Mononuclear cell (primary cell): Measurements from ENCODE around the gene NSUN4. TPM values are rescaled to one million over a fixed set of nuclear protein-coding genes. Genes with fewer than 3 reads are reported as not detected.
"Not testable (repeated sequence)": the region's sequence is repeated elsewhere in the genome, so short reads cannot be mapped to it uniquely, and the experiment has no call there.

Experiments
- H3K27me3 ChIP-seq: 2 replicates; pipeline ENCODE4 v1.6.0; 2011; ENCODE audit warnings: low read length, control low read depth; ENCODE audit not compliant: insufficient read depth
- H3K4me1 ChIP-seq: 2 replicates; pipeline ENCODE4 v1.5.1; 2011; ENCODE audit warnings: mild to moderate bottlenecking, low read length, control low read depth; ENCODE audit not compliant: insufficient read depth
- H3K4me3 ChIP-seq: 2 replicates; pipeline ENCODE4 v1.5.1; 2011; ENCODE audit warnings: mild to moderate bottlenecking, low read length, moderate library complexity
- H3K9me3 ChIP-seq: 2 replicates; pipeline ENCODE4 v1.5.1; 2011; ENCODE audit warnings: low read depth, mild to moderate bottlenecking, control low read depth, low read length
- total RNA-seq: library from RNA; depleted of rRNA; stranded (reverse); fragments of >200 nt; gene quantifications from one replicate; pipeline ENCODE4 v1.2.3, GENCODE V29; 2012

Gene NSUN4
- total RNA-seq, 1 donor: 10.8 TPM

DNA sequence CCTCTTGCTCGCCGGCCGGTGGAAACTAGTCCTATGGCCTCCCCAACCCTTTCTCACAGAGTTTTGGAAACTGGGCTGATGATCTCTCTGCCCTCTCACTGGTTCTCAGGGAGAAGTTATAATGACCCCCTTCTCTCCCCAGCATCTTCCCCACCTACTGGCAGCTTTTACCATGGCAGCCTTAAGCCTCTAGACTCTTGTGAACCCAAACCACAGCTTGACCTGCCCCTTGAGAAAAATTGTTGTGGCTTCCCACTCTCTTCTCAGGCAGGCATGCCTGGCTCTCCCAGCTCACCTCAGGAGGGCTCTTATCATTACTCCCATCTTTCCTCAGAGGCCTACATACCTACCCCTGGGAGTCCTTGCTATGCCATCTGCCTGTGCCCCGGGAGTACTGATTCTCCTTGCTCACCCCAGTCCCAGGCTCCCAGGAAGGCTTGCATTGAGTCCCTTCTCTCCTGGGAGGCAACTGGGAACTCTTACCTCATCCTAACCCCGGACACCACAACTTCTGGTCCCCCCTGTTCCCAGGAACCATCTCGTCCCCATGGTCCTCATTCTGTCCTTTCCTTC is 1.6 kb downstream of the NSUN4 start:
- Histone ChIP-seq H3K27me3 (no peaks in the 10 kb centered on the region), H3K9me3 (no peaks in the 10 kb centered on the region), H3K4me3 (no peak overlapping the region), H3K4me1 (peaks cover 15% of the 10 kb centered on the region)

DNA sequence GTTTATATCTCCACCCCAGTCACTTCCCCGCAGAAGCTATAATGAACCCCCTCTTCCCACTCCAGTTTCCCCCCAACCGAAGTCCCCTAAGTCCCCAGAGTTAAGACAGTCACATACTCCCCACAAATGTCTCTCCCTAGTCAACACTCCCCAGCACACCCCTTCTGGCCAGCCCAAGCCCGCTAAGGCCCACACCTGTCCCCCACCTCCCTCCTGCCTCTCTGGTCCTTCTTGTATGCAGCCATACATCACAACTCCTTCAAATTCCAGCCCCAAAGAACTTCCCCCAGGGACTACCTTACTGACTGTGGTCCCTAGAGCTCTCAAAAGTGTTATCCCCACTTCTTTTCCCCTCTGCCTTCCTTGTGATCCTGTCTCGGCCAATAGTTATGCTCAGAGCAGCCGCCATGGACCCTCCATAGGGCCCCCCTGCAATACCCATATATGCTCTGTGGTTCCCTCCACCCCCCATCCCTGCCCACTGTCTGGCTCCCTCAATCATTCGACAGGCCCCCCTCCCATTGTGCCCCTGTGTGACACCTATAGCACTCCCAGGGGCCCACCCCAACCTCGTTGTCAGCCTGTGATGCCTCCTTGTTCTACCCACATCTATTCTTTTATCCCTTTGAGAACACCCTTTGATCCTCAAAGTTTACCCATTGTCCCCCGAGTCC is 2.2 kb downstream of the NSUN4 start:
- no peak overlapping the region for H3K4me3 ChIP-seq
- no peaks in the 10 kb centered on the region for H3K9me3 ChIP-seq
- H3K4me1 ChIP-seq: peaks cover 17% of the 10 kb centered on the region
- no peaks in the 10 kb centered on the region for H3K27me3 ChIP-seq

- Histone ChIP-seq H3K9me3 (no peaks in the 10 kb centered on the region), H3K4me3 (no peak overlapping the region), H3K27me3 (no peaks in the 10 kb centered on the region), H3K4me1 (peaks cover 22% of the 10 kb centered on the region)
Observed at GRCh38 chr1:46343351-46343695, 2.7 kb downstream of the NSUN4 start.

GRCh38 chr1:46343705-46344104 is 3.1 kb downstream of the NSUN4 start:
- Histone ChIP-seq H3K27me3 (no peaks in the 10 kb centered on the region), H3K4me3 (no peak overlapping the region), H3K4me1 (peaks cover 23% of the 10 kb centered on the region)

GRCh38 chr1:46344481-46344880 is 3.9 kb downstream of the NSUN4 start:
- Histone ChIP-seq H3K4me3 (no peak overlapping the region), H3K27me3 (no peaks in the 10 kb centered on the region), H3K4me1 (peaks cover 24% of the 10 kb centered on the region), H3K9me3 (no peaks in the 10 kb centered on the region)

More at GRCh38 chr1:46343705-46344104, 3.1 kb downstream of the NSUN4 start:
- H3K9me3 ChIP-seq: no peaks in the 10 kb centered on the region

- no peak overlapping the region for H3K4me3 ChIP-seq
- no peaks in the 10 kb centered on the region for H3K27me3 ChIP-seq
- H3K4me1 ChIP-seq: peaks cover 26% of the 10 kb centered on the region
- H3K9me3 ChIP-seq: no peaks in the 10 kb centered on the region
Observed at GRCh38 chr1:46345281-46345680, 4.7 kb downstream of the NSUN4 start.

DNA sequence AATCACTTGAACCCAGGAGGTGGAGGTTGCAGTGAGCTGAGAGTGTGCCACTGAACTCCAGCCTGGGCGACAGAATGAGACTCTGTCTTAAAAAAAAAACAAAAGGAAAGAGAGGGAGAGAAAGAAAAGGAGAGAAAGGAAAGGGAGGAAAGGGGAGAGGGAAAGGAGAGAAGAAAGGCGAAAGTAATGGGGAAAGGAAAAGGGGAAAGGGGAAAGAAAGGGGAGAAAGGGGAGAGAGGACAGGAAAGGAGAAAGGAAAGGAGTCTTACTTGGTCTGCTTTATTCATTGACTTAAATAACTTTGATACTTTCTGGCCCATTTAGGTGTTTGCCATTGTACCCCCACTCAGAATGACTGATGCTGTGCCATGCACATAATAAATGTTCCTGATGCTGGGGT is 11.8 kb downstream of the NSUN4 start:
- peaks cover 22% of the 10 kb centered on the region for H3K4me1 ChIP-seq
- H3K27me3 ChIP-seq: no peaks in the 10 kb centered on the region
- H3K4me3 ChIP-seq: no peak overlapping the region
- no peaks in the 10 kb centered on the region for H3K9me3 ChIP-seq

GRCh38 chr1:46355920-46356319 is 15.3 kb downstream of the NSUN4 start:
- H3K9me3 ChIP-seq, H3K4me3 ChIP-seq, H3K4me1 ChIP-seq, H3K27me3 ChIP-seq: not testable (repeated sequence)

- Histone ChIP-seq H3K4me3 (no peak overlapping the region), H3K4me1 (peaks cover 3% of the 10 kb centered on the region), H3K9me3 (no peaks in the 10 kb centered on the region), H3K27me3 (no peaks in the 10 kb centered on the region)
Observed at GRCh38 chr1:46362158-46362557, 21.6 kb downstream of the NSUN4 start.

DNA sequence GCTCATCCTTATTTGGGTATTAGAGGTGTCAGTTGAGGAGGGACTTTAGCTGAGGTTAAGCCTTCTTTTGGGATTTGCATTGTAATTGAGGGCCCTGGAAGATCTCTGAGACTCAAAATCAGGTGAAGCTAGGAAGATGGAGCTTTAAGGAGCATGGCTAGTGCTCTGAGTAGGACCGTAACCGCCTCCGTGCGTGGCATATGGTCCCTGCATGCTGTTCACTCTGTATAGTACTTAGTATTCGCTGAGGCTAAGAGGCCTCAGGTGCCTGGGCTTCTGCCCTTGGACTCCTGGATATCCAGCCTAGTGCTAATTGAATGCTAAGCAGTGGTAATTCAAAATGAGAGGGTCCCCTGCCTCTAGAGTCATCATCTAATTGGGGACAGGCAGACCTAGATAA is 22.5 kb downstream of the NSUN4 start:
- no peak overlapping the region for H3K4me3 ChIP-seq
- no peaks in the 10 kb centered on the region for H3K27me3 ChIP-seq
- no peaks in the 10 kb centered on the region for H3K9me3 ChIP-seq
- no peaks in the 10 kb centered on the region for H3K4me1 ChIP-seq

DNA sequence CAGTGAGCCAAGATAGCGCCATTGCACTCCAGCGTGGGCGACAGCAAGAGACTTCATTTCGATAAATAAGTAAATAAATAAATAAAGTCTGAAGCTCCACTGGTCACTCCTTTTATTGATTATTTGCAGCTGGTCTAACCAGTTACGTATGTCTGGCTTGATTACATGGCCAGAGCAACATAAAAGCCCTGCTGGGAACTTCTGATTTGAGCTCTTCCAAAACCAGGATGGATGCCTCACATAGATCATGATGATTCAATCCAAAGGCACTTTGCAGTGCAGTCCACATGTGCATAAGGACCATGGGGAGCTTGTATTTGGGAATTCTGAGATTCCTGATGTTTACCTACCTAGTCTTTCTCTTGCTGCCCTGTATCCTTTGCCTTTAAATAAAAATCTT is 24.0 kb downstream of the NSUN4 start:
- Histone ChIP-seq H3K4me3 (no peak overlapping the region), H3K4me1 (peaks cover 2% of the 10 kb centered on the region), H3K9me3 (no peaks in the 10 kb centered on the region), H3K27me3 (no peaks in the 10 kb centered on the region)

GRCh38 chr1:46365796-46366195 is 25.2 kb downstream of the NSUN4 start:
- peaks cover 14% of the 10 kb centered on the region for H3K4me1 ChIP-seq
- not testable (repeated sequence) for H3K27me3 ChIP-seq, H3K9me3 ChIP-seq, H3K4me3 ChIP-seq

- H3K4me3 ChIP-seq: no peak overlapping the region
- H3K9me3 ChIP-seq: no peaks in the 10 kb centered on the region
- H3K27me3 ChIP-seq: no peaks in the 10 kb centered on the region
- H3K4me1 ChIP-seq: peaks cover 21% of the 10 kb centered on the region
Observed at GRCh38 chr1:46367072-46367471, 26.5 kb downstream of the NSUN4 start.

DNA sequence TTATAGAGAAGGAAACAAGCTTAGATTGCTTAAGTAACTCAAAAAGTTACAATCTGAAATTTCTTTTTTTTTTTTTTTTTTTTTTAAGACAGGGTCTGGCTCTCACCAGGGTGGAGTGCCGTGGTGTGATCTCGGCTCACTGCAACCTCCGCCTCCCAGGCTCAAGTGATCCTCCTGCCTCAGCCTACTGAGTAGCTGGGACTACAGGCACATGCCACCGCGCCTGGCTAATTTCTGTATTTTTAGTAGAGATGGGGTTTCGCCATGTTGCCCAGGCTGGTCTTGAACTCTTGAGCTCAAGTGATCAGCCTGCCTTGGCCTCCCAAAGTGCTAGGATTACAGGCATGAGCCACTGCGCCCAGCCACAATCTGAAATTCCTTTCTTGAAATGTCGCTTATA is 27.1 kb downstream of the NSUN4 start:
- H3K9me3 ChIP-seq, H3K27me3 ChIP-seq, H3K4me3 ChIP-seq: not testable (repeated sequence)
- H3K4me1 ChIP-seq: peaks cover 24% of the 10 kb centered on the region

DNA sequence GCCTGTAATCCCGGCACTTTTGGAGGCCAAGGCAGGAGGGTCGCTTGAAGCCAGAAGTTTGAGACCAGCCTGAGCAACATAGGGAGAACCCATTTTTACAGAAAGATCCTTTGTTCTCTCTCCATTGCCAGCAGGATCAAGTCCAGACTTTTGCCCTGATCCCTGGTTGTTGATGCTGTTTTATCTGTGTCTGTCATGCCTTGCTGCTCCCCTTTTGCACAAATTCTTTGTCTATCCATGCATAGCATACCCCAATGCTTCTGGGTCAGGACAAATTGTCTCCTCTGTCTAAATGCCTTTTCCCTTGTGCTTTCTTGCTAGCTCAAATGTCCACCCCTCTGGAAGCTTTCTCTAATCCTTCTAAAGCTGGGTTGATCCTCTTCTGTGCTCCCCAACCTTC is 28.2 kb downstream of the NSUN4 start:
- Histone ChIP-seq H3K4me3 (no peak overlapping the region), H3K27me3 (no peaks in the 10 kb centered on the region), H3K9me3 (no peaks in the 10 kb centered on the region), H3K4me1 (peaks cover 33% of the 10 kb centered on the region)

- Histone ChIP-seq H3K4me1 (peaks cover 40% of the 10 kb centered on the region), H3K9me3 (no peaks in the 10 kb centered on the region), H3K4me3 (no peak overlapping the region), H3K27me3 (no peaks in the 10 kb centered on the region)
Observed at GRCh38 chr1:46369542-46370213, 29.1 kb downstream of the NSUN4 start.
